ENCODE measurements around the gene VSTM4.

Gene VSTM4

DNA sequence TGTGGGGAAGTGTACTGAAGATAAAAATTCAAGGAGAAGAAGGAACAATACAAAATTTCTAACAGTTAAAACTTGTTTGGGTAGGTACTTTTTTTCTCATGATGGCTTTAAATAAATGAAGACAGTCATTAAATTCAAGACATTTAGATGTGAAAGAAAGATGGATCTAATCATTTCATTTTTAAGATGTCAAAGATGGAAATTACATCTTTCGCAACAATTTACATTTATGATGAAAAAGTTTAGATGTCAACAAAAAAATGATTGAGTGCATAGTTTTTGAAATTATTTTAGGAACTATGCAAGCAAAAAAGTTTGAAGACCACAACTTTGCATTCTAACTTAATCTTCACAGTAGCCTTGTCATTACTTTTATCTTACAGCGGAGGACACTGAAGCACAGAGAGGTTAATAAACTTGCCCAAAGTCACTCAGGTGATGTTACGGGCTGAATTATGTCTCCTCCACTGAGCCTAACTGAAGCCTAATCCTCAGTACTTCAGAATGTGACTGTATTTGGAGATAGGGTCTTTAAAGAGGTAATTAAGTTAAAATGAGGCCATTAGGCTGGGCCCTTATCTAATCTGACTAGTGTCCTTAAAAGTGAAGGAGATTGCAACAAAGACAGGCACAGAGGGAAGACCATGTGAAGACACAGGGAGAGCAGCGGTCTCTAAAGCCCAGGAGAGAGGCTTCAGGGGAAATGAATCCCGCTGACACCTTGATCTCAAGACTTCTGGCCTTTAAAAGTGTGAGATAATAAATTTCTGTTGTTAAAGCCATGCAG, 48.2 kb downstream of the VSTM4 start:
- DNase-seq = no peak

- no peak for DNase-seq
Measured at GRCh38 chr10:49062229-49062628, 53.1 kb downstream of the VSTM4 start.

DNA sequence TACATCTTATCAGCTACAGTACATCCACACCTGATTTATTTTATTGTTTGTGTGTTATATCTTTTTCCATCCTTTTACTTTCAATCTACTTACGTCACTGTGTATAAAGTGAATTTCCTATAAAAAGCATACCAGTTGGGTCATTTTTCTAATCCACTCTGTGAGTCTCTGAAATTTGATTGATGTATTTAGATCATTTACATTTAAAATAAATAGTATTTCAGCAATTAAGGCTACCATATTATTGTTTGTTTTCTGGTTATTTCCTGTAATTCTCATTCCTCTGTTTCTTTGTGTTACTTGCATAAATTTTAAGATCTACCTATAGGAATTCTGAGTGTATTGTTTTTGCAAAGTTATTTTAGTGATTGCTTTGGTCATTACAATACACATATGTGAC, 53.7 kb downstream of the VSTM4 start:
- no peak for DNase-seq

GRCh38 chr10:49058463-49059255, 56.7 kb downstream of the VSTM4 start:
- no peak for DNase-seq

DNA sequence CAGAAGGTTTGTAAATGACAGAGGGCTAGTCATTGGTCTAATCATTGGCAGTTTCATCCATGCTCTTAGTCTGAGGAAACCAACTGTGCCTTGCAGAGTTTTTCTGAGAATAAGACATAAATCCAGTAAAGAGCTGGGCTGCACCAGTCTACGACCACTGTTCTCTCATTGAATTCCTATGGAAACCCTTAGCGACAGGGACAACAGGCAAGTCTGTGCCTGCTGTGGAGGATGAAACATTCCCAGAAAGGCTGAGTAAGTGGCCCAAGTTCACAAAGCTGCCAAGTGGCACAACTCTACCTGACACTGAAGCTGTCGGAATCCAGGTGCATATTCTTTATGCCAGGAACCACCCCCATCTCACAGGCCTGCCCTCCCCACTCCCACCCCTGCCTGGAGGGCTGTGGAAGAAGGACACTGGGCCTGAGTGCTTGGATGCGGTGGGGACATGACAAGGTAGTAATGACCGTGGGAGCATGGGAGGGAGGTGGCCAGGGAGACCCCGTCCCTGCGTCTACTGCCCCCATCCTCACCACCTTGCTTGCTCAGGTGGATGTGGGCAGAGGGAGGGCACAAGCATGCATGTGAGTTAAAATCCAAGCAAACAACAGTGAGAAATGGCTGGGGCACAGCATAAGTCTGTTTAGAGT, 58.0 kb downstream of the VSTM4 start:
- no peak for DNase-seq

DNA sequence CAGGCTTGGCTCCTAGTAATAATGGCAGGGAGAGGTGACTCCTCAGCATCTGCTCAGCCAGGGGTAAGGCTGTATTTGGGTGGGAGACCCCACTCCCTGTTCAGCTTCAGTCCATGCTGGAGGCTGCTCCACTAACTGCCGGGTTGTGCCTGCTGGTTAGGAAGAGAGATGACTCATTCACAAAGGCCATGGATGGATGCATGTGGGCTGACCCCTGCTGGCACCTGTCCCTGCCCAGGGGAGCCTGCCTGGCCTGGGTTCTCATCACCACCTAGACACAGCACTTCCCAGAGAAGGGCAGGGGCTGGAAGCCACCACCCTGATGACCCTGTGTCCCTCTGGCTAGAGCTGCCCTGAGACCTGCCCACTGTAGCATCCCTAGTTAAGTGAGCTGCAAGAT, 59.0 kb downstream of the VSTM4 start:
- no peak for DNase-seq

DNA sequence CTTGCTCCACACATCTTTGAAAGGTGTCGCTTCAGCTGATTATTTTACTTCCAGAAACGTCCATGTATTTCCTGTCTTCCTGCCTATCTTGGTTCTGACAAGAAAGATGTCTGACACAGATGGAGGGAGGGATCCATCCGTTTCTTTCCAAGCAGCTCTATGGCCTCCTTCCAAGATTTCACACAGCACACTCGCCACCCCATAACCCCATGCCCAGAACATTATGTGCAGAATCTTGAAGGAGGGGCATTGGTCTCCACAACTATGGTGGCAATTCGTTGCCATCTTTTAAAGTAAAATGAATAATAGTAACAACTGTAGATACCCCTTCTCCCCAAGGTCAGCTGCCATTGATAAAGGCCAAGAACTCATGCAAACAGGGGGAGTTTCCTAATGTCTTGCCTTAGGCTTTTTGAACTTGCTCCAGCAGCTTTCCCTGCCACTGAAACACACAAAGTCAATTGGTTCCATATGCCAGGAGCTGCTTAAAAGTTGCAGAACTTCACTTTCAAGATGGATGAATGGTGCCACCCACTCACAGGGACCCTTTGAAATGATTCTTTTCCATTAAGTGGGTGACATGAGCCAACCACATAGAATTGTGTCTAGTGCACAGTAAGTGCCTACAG, 60.0 kb downstream of the VSTM4 start:
- no peak for DNase-seq

GRCh38 chr10:49054753-49055152, 60.6 kb downstream of the VSTM4 start:
- no peak for DNase-seq

GRCh38 chr10:49053998-49054692, 61.2 kb downstream of the VSTM4 start:
- DNase-seq = no peak

DNA sequence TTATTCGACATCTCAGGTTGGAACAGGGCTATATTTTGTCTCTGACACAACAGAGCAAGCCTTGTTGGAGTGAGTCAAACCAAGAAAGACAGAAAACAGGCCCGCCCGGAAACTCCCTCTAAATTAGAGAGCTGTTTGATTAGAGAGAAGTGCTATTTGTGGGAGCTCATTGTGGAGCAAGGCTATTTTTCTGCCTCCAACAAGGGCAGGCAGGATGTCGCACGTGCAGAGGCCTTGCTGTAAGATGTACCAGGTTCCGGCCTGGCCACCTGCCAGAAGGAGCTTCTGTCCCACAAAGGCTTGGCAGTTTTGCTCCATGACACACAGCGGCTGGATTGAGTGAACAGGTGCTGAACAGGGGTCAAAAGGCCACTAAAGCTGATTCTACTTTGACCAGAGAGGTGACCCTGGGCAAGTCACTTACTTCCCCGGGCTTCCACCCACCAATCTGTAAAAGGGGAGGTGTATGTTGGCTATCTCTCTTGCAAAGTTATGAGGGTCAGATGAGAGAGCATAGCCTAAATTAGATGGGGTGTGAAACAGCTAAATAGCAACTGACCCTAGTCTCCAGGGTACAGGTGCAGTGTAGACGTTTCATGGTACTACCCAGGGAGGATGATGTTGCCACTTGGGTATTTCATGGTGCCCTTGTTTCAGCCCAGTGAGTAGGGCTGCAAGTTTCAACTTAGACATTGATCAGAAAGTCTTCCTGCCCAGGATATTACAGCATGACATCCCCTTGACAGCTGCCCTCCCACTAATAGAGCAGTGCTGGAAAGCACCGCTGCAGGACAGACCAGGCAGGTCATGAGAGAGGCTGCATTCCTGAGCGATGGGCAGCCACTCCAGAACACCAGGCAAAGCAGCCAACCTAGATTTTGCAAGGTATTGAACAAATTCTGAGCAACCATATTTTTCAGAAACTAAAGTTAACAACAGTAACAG, 62.0 kb downstream of the VSTM4 start:
- no peak for DNase-seq

DNA sequence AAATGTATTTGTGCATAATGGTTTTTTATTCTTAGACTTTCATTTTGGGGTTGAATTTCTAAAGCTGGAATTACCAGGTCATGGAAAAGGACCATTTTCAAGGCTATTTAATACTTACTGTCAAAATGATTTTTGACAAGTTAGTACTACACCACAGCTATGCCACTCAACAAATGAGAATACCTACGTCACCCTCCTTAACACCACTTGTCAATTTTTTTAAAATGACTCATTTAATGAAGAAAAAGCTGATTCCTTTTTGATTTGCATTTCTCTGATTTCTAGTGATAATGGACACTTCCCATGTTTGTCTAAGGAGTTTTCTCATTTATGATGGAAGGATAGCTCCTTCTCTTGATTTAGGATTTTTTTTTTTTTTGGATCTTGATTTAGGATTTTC, 63.3 kb downstream of the VSTM4 start:
- DNase-seq = no peak

DNA sequence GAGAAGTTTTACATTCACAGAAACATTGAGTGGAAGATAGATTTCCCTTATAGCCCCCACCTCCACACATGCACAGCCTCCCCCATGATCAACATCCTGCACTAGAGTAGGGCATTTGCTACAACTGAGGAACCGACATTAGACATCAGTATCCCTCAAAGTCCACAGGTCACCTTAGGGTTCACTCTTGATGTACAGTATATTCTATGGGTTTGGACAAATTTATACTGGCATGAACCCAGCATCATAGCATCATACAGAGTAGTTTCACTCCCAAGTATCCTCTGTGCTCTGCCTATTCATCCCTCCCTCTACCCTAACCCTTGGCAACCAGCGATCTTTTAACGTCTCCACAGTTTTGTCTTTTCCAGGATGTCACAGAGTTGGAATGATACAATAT, 64.4 kb downstream of the VSTM4 start:
- DNase-seq = no peak

- no peak for DNase-seq
Measured at GRCh38 chr10:49050366-49050765, 65.0 kb downstream of the VSTM4 start.

- DNase-seq = no peak
Measured at GRCh38 chr10:49049660-49050059, 65.7 kb downstream of the VSTM4 start.

- DNase-seq = no peak
Measured at GRCh38 chr10:49047128-49047639, 68.1 kb downstream of the VSTM4 start.

DNA sequence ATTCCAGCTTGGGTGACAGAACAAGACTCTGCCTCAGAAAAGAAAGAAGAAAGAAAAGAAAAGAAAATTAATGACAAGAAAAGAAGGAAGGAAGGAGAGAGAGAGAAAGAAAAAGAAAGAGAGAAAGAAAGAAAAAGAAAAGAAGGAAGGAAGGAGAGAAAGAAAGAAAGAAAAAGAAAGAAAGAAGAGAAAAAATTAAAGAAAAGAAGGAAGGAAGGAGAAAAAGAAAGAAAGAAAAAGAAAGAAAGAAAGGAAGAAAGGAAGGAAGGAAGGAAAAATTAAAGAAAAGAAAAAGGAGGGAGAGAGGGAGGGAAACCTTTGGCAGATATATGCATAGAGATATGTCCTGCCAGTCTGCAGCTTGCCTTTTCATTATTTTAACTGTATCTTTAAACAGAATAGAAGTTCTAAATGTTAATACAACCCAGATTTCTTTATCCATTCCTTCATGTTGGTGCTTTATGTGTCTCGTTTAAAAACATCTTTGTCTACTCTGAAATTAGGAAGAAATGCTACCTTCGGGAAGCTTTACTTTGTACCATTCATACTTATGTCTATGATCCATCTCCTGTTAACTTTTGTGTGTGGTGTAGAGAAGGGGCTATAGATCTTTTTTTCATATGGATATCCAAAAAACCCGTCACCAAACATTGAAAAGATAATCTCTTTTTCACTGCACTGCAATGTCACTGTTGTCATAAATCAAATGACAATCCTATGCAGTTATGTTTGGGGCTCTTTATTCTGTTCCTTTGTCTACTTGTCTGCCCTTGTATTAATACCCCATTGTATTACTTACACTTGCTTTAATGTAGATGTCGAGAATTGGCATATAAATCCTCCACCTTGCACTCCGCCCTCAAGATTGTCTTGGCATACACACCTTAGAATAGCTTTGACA, 70.8 kb downstream of the VSTM4 start:
- no peak for DNase-seq

DNA sequence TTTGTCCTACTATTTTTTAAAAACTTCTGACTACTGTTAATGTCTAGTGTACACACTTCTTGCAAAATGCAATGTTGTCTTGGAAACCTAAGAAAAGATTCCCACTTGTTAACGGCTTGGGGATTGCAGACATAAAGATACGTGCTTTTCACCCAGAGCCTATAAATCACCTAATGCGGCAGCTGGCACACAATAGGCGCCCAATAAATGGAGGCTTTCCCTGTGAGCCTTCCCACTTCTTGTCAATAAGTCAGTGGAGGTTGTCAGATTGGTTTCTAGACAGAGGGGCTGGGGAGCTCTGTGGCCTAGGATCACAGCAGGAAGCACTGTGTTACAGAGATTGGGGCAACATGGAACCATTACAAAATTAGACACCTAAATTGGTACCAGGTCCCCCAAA, 74.7 kb downstream of the VSTM4 start:
- DNase-seq = no peak

DNA sequence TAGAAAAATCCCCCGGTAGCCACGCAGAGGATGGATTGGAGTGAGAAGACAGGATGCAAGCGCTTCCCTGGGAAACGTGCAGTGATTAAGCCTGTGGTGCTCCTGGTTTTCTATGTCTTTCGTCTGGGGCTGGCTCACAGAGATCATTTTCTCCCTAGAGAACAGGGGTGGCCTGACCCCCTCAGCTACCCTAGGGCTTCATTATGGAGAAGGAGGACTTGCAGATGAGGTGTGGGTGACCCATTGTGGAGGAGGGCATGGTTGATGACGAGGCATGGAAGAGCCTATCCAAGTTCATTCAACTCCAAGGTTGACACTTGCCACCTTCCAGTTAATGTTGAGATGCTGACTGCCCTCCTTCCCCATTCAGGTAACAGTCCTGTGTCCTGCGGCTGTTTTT, 75.9 kb downstream of the VSTM4 start:
- DNase-seq = no peak

GRCh38 chr10:49038711-49039110, 76.6 kb downstream of the VSTM4 start:
- no peak for DNase-seq

GRCh38 chr10:49037187-49037586, 78.1 kb downstream of the VSTM4 start:
- no peak for DNase-seq
